Right kidney (tissue), 1 donor: ENCODE results near the gene PRKAR2B.
"Not testable (repeated sequence)": the region's sequence is repeated elsewhere in the genome, so short reads cannot be mapped to it uniquely, and the experiment has no call there.

Experiments used
- DNase-seq: peaks from one replicate; pipeline ENCODE4 v3.0.0-alpha.2; 2016

The PRKAR2B gene

GRCh38 chr7:107076781-107077698 lies 32.5 kb downstream of the PRKAR2B start:
- no peak for DNase-seq

DNA sequence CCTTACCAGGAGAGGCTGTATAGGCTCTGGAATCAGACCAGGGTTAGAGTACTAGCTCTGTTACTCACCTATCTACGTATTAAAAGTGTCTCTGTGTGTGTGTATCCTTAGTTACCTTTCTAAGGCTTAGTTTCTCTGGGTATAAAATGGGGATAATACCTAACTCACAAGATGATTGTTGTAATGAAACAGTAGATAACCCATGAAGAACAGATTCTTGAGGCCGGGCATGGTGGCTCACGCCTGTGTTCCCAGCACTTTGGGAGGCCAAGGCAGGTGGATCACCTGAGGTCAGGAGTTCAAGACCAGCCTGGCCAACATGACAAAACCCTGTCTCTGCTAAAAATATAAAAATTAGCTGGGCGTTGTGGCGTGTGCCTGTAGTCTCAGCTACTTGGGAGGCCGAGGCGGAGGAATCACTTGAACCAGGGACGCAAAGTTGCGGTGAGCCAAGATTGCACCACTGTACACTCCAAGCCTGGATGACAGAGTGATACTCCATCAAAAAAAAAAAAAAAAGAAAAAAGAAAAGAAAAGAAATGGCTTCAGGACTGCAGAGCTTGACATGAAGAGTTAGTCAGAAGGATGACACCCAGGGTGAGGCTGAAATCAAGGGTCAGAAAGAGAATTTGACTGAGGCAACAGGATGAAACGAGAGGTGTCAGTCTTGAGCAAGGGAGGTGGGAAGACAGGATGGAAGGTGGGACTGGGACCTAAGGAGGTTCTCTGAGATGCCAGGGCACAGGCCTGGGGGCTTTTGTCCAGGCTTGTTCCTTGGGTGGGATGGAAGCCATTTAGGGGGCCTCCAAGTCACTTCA lies 33.4 kb downstream of the PRKAR2B start:
- DNase-seq = no peak

GRCh38 chr7:107078517-107078966 lies 34.0 kb downstream of the PRKAR2B start:
- DNase-seq = no peak

GRCh38 chr7:107079212-107079940 lies 34.9 kb downstream of the PRKAR2B start:
- DNase-seq = no peak

- DNase-seq = no peak
These were observed 35.6 kb downstream of the PRKAR2B start for GRCh38 chr7:107080099-107080505.

GRCh38 chr7:107080533-107080932 lies 36.0 kb downstream of the PRKAR2B start:
- DNase-seq = no peak

DNA sequence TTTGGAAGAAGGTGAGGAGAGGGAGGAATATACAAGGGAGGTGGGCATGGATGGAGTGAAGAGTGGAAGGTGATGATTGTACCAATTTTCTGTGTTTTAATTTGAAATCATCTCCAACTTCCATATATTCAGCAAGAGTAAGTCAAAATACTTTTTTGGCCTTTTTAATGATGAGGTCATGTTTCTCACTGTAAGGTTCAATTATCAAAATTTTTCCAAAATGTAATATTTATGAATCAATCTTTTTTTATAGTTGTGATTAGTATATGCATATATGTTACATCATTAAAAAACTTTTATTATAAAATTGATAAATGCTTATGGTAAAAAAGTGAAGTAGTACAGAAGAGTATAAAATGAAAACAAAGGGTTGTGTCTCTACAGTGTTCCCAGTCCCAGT lies 40.7 kb downstream of the PRKAR2B start:
- DNase-seq = no peak

GRCh38 chr7:107089627-107090026 lies 45.1 kb downstream of the PRKAR2B start:
- no peak for DNase-seq

- DNase-seq = no peak
These were observed 46.0 kb downstream of the PRKAR2B start for GRCh38 chr7:107090457-107090856.

- no peak for DNase-seq
These were observed 46.8 kb downstream of the PRKAR2B start for GRCh38 chr7:107091306-107091705.

DNA sequence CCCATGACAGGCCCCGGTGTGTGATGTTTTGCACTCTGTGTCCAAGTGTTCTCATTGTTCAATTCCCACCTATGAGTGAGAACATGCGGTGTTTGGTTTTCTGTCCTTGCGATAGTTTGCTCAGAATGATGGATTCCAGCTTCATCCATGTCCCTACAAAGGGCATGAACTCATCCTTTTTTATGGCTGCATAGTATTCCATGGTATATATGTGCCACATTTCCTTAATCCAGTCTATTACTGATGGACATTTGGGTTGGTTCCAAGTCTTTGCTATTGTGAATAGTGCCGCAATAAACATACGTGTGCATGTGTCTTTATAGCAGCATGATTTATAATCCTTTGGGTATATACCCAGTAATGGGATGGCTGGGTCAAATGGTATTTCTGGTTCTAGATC lies 49.2 kb downstream of the PRKAR2B start:
- DNase-seq = not testable (repeated sequence)

GRCh38 chr7:107099154-107099553 lies 54.6 kb downstream of the PRKAR2B start:
- not testable (repeated sequence) for DNase-seq

- no peak for DNase-seq
These were observed 56.3 kb downstream of the PRKAR2B start for GRCh38 chr7:107100824-107101223.

- DNase-seq = no peak
These were observed 58.9 kb downstream of the PRKAR2B start for GRCh38 chr7:107103369-107103768.

GRCh38 chr7:107104801-107105200 lies 60.3 kb downstream of the PRKAR2B start:
- no peak for DNase-seq

GRCh38 chr7:107105591-107106245 lies 61.2 kb downstream of the PRKAR2B start:
- no peak for DNase-seq

DNA sequence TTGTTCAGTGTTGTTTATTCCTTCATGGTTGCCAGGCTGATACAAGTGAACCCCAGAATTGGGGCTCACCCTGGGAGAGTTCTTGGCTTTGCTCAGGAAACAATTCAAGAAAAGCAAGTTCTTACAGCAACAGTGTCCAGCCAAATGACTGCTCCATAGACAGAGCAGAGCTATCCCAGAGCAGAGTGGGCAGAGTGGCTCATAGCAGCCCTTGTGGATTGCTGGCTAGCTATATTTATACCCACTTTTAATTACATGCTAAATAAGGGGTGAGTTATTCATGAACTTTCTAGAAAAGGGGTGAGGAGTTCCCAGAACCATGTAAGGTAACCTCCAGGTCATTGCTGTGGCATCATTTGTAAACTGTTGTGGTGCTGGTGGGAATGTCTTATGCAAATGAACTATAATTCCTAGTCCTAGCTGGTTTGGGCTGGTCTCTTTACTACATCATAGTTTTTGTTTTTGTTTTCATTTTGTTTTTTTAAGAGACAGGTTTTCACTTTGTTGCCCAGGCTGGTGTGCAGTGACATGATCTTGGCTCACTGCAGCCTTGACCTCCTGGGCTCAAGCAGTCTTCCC lies 64.4 kb downstream of the PRKAR2B start:
- no peak for DNase-seq

GRCh38 chr7:107109955-107110354 lies 65.5 kb downstream of the PRKAR2B start:
- DNase-seq = no peak

DNA sequence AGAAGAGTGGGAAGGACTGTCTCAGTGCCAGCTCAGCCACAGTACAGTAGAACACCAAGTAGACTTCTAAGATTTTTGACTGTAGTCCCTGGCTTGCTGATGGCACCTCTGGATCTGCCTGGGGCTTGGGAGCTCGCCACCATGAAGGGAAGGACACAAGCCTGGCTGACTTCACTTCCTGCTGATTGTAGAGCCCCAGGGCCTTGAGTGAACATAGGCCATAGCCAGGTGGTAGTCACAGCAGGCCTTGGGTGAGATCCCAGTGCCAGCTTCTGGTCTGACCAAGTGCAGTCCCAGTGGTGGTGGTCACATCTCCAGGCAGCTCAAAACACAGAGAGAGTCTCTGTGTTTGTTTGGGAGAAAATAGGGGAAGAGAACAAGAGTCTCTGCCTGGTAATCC lies 66.7 kb downstream of the PRKAR2B start:
- no peak for DNase-seq

- DNase-seq = no peak
These were observed 69.4 kb downstream of the PRKAR2B start for GRCh38 chr7:107113866-107114265.

DNA sequence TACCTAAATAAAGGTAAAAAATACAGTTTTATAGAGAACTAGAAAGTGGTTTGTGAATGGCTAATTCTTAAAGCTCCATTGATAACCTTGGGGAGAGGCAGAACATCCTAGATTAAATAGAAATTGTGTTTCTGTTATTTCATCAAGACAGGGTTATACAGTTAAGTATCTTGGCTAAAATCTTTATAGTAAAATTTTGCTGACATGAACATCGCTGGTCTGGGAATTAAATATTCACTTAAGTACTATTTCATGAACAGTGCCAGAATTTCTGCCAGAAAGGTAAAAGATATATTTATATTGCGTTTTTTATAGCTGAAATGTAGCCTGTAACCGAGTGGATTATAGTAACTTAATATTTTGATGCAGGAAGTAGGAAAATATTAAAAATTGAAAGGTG lies 70.6 kb downstream of the PRKAR2B start:
- no peak for DNase-seq
